NCI-H1105 (cell line): ENCODE results near the gene OSTF1.

Source experiments
- DNase-seq: peaks from one replicate; lab custom pipeline; 2025; lab: John Stamatoyannopoulos, UW

The OSTF1 gene

DNA sequence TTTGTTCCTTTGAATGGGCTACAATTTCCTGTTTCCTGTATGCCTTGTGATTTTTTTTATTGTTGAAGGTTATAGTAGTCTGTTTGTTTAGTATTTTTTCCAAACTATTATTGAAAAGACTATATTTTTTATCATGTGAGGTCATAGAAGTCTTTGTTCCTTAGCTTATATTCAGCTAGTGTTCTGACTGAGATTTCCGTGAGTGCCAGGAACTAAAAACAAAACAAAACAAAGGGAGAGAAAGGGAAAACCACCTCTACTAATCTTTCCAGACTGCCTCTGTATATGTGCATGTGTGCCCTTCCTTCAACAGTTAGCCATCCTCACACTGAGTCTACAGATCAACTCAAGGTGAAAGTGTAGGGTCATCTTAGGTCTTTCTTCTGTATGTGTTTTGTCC, 79.0 kb downstream of the OSTF1 start:
- DNase-seq = no peak

DNA sequence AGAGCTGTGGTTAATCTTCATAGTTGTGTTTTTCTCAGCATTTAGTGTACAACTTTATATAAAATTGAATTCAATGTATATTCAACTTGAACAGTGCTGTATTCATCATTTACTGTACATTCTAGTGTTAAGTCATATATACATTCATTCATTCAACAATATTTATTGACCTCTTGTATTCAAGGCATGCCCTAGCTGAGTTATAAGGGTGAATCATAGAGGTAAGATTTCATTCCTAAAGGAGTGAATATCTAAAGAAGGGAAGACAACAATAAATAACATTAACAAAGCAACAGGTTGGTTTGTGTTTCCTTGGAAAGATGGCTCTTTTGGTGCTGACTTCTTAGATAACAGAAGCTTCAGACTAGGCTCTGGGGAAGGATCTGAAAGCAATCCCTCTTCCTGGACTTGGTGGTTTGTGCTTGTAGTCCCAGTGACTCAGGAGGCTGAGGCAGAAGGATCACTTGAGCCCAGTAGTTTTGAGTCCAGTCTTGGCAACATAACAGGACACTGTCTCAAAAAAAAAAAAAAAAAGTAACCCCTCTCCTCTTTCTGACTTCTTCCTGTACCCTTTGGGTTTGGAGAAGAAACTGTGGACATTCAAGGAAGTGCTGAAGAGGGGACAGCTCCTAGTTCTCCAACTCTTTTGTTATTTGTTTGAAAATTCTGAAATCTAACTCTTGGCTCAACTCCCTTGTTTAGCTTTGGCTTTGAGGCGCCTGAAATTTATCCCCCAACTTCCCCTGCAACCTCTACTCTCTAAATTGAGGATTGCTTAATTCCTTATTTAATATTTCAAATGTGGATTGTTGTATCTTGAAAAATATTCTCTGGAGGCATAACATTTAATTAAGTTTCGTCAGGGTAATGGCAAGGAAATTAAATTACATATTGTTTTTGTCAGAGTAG, 80.2 kb downstream of the OSTF1 start:
- no peak for DNase-seq

DNA sequence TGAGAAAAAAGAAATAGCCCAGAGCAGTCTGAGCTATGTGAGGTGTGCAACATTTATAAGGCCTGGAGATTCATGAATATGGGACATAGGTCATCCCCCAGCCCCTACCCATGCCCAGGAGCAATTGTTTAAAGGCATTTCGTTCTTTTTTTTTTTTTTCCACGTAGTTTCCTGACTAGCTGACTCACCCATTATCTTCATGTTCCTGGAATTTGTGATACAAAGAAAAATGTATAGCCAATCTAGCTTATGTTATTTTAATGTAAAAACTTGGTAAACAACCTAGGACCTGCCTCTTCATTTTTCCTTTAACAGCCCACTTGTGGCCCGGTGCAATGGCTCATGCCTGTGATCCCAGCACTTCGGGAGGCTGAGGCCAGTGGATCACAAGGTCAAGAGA, 81.3 kb downstream of the OSTF1 start:
- DNase-seq = no peak

DNA sequence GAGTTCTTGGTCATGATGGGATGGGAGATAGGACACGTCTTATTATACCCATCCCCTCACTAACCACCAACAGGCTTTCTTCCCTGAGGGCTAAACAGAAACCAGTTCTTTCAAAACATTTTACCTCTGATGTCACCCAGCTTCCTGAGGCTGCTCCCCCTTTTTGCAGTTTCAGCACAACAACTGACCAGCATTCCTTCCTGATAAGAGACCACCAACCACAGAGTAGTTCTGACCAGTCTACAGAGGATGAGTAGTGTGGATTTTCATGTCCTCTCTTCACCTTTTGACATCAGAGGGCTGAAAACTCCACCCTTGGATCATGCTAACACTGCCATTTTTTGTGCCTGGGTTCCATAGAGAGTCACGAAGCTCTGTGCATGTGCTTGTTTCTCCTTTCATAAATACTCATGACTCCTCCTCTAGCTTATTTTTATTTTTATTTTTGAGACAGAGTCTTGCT, 82.6 kb downstream of the OSTF1 start:
- no peak for DNase-seq

DNA sequence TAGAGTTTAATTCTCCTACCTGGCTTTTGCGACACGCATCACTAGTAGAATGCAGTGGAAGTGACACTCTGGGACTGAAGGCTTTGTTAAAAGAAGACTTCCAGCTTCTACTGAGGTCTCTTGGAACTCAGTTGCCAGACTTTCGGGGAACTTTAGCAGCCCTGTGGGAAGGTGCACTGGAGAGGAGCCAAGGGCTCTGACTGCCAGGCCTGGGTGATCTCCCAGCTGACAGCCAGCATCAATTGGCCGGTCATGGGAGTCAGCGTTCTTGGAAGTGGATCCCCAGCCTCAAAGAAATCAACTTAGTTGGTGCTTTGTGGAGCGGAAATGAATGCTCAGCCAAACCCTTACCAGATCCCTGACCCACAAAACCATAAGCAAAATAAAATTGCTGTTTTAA, 87.1 kb downstream of the OSTF1 start:
- DNase-seq = no peak

DNA sequence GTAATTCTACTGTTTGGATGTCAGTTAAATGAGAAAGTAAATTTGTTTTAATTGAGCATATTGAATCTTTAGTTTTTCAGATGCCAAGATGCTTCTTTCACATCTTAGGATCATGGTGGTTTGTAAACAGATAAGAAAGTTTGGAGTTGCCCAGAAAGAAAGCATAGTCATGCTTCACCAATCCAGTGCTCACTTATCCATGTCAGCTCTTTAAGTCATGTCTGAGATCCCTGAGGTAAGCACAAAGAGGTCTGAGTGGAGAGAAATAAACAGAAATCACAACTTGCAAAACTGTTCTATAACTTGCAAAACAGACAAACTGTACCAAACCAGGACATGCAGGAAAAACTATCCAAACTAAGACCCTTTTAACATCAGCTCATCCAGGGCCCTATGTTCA, 87.7 kb downstream of the OSTF1 start:
- DNase-seq = no peak

DNA sequence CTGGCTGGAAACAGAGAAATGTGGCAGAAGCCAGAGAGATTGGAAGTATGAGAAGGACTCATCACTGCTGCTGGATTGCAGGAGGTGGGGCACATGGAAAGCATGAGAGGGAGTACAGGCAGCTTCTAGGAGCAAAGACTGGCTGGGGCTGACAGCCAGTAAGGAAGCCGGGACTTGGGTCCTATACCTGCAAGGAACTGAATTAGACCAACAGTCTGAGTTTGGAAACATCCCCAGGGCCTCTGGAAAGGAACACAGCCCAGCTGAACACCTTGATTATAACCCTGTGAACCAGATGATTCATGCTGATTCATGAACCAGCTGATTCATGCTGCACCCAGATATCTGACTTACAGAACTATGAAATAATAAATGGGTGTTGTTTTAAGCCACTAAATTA, 93.4 kb downstream of the OSTF1 start:
- DNase-seq = no peak

DNA sequence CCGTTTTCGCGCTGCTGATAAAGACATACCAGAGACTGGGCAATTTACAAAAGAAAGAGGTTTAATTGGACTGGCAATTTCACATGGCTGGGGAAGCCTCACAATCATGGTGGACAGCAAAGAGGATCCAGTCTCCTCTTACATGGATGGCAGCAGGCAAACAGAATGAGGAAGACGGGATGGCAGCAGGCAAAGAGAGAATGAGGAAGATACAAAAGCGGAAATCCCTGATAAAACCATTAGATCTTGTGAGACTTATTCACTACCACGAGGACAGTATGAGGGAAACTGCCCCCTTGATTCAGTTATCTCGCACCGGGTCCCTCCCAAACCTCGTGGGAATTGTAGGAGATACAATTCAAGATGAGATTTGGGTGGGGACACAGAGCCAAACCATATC, 95.0 kb downstream of the OSTF1 start:
- no peak for DNase-seq

DNA sequence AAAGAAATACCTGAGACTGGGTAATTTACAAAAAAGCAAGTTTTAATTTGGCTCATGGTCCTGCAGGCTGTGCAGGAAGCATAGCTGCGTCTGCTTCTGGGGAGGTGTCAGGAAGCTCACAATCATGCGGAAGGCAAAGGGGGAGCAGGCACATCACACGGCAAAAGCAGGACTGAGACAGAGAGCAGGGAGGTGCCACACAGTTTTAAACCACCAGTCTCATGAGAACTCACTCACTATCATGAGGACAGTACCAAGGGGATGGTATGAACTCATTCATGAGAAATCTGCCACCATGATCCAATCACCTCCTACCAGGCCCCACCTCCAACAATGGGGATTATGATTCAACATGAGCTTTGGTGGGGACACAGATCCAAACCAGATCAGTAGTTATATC, 96.2 kb downstream of the OSTF1 start:
- no peak for DNase-seq

DNA sequence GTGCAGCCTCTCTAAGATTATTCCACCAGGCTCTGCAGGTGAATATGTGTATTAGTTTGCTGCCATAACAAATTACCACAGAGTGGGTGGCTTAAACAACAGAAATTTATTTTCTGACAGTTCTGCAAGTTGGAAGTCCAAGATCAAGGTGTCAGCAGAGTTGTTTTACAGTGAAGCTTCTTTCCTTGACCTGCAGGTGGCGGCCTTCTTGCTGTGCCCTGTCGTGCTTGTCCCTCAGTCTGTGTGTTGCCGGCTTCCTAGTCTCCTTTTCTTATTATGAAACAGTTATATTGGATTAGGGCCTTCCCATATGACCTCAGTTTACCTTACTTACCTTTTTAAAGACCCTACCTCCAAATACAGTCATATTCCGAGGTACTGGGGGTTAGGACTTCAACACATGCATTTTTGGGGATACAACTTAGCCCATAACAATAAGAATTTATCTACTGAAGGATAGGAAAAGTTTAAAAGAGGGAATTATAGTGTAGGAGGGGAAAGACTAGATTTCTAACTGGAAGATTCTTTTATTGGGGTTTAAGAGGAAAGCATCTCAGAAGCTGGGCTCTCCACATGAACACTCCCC, 97.4 kb downstream of the OSTF1 start:
- no peak for DNase-seq

DNA sequence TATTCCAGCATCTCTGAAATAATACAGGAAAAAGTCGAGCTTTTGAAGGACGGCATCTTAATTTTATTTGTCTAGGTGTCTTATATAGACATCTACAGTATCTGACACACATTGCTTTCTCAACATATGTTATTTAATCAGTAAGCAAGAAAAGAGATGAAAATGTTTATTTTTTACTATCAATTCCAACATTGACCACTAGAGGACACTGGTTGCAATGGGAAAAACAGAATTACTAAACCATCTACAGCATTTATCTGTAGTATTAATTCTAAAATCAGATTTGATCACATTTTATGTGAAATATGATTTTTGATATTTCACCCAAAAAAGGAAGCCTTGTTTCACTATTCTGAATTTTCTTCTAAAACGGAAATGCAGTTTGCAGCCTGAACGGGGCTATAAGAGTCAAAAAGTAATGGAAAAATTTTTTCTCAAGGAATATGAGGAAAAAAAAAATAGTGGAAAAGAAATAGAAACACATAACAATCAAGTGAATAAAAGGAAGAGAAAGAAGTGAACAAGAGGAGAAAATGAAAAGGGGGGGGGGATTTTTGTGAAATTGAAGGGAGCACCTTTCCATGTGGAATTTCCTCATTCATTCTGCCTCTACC, 98.6 kb downstream of the OSTF1 start:
- no peak for DNase-seq

DNA sequence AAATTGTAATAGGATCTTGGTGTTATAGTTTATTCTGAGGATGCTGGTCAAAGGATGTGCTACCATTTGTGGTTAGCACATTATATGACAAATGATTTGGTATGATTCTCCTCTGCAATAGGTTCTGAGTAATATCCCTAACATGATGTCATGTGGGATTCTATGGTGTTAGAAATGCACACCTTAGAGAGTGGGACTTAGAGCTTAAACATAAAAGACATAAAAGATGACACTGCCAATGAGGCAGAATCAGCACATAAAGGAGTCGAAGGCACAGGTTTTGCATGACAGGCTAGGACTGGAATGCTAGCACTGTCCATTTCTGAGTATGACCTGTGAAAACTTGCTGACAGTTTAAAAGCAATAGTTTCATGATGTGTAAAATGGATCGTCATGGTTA, 100.4 kb downstream of the OSTF1 start:
- DNase-seq = no peak

DNA sequence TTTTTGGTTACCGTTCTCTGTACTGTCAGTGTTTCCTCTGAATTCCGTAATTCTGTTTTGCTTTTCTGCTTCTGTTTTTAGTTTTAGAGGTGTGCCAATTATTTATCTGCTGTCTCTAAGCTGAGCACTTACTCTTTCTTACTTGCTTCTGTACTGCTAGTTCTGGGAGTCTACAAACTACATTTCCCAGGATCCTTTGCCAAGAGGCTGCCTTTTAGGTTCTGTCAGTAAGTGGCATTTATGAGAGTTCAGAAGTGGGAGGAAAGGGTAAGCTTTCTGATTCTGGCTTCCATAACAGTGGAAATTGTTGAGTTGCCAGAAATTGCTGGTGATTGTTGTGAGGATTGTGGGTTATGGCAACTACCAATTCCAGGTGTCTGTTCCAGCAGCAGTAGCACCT, 102.4 kb downstream of the OSTF1 start:
- no peak for DNase-seq
